OCI-LY7 (cell line): ENCODE data around the gene DCAF11. TPM values are rescaled to one million over a fixed set of nuclear protein-coding genes. Genes with fewer than 3 reads are reported as not detected.

Source experiments
- BruUV-seq: library from RNA; stranded (reverse); fragments of 400-500 nt; replicated peaks from 2 replicates; lab custom pipeline; 2021; lab: Mats Ljungman, UMichigan
- CTCF ChIA-PET: fragments of 300-600 bp; sonication (Branson Sonifier 250); formaldehyde crosslinking; loops from one replicate; lab custom pipeline; 2022; ENCODE audit warnings: antibody characterized with exemption; ENCODE audit not compliant: unreplicated experiment; lab: Charles Lee
- POLR2A ChIA-PET: fragments of 300-600 bp; sonication (Branson Sonifier 250); formaldehyde crosslinking; loops from one replicate; lab custom pipeline; 2022; ENCODE audit warnings: antibody characterized with exemption; lab: Charles Lee
- DNase-seq: peaks from one replicate; pipeline ENCODE4 v3.0.0-alpha.2; 2015; ENCODE audit warnings: low spot score
- H2AFZ ChIP-seq: fragments of 200-600 bp; sonication (generic), shearing (Covaris generic); 2 replicates; pipeline ENCODE4 v1.6.1; 2014; ENCODE audit warnings: mild to moderate bottlenecking, antibody characterized with exemption, low read length, moderate library complexity
- H3K27ac ChIP-seq: fragments of 200-600 bp; sonication (generic); 2 replicates; pipeline ENCODE4 v1.5.1; 2014; ENCODE audit warnings: mixed run types, low read depth, mild to moderate bottlenecking, moderate library complexity, low read length, inconsistent platforms; ENCODE audit not compliant: poor library complexity, severe bottlenecking
- H3K36me3 ChIP-seq: fragments of 200-600 bp; sonication (generic); 2 replicates; pipeline ENCODE4 v1.6.1; 2014; ENCODE audit warnings: mild to moderate bottlenecking, antibody characterized with exemption, low read length, moderate library complexity, mixed read lengths; ENCODE audit not compliant: insufficient read depth
- H3K4me1 ChIP-seq: fragments of 200-600 bp; sonication (generic); 2 replicates; pipeline ENCODE4 v1.5.1; 2014; ENCODE audit warnings: mild to moderate bottlenecking, low read length; ENCODE audit not compliant: insufficient read depth, poor library complexity, severe bottlenecking
- H3K4me2 ChIP-seq: fragments of 200-600 bp; sonication (generic); 2 replicates; pipeline ENCODE4 v1.6.1; 2014; ENCODE audit warnings: mild to moderate bottlenecking, low read length
- H3K4me3 ChIP-seq: fragments of 200-600 bp; sonication (generic); 2 replicates; pipeline ENCODE4 v1.5.1; 2014; ENCODE audit warnings: mild to moderate bottlenecking, low read depth, low read length; ENCODE audit not compliant: poor library complexity, severe bottlenecking
- H3K79me2 ChIP-seq: fragments of 200-600 bp; sonication (generic); 2 replicates; pipeline ENCODE4 v1.6.1; 2016; ENCODE audit warnings: low read depth, mild to moderate bottlenecking, low read length, moderate library complexity, mixed read lengths; ENCODE audit not compliant: insufficient read depth
- H3K9me2 ChIP-seq: fragments of 200-600 bp; sonication (generic); 2 replicates; pipeline ENCODE4 v1.6.1; 2016; ENCODE audit warnings: mild to moderate bottlenecking, low read length, mixed read lengths; ENCODE audit not compliant: insufficient read depth
- H3K9me3 ChIP-seq: fragments of 200-600 bp; sonication (generic); 2 replicates; pipeline ENCODE4 v1.6.1; 2014; ENCODE audit warnings: mild to moderate bottlenecking, mixed run types, low read length, mixed read lengths
- H4K20me1 ChIP-seq: fragments of 200-600 bp; sonication (generic); 2 replicates; pipeline ENCODE4 v1.6.1; 2014; ENCODE audit warnings: mild to moderate bottlenecking, antibody characterized with exemption, low read length, moderate library complexity, mixed read lengths; ENCODE audit not compliant: insufficient read depth
- EZH2phosphoT487 ChIP-seq: fragments of 200-600 bp; sonication (generic); IDR thresholded peaks from 2 replicates; pipeline ENCODE4 v1.6.1; 2018; ENCODE audit warnings: low read depth, borderline replicate concordance, mild to moderate bottlenecking, mixed run types, antibody characterized with exemption, low read length, moderate library complexity, mixed read lengths
- intact Hi-C: fragments of 100-400 bp; cut with micrococcal nuclease; formaldehyde crosslinking; loops from one replicate; pipeline ENCODE4 v1.10.0; 2022; ENCODE audit not compliant: unreplicated experiment
- total RNA-seq, 2 experiments: library from RNA; depleted of rRNA in 1 of 2; stranded (reverse); fragments of >200 nt in 1 of 2; shearing (Covaris generic) in 1 of 2; gene quantifications; 2 replicates each; pipeline ENCODE4 v1.2.3, GENCODE V29; 2014 to 2022
- TF ChIP-seq, protein P1 (sequence below): fragments of 200-600 bp; sonication (generic); conservative IDR thresholded peaks from 2 replicates; pipeline ENCODE4 v1.5.1; 2014; ENCODE audit warnings: mild to moderate bottlenecking, antibody characterized with exemption, low read length, moderate library complexity, mixed read lengths

Gene DCAF11
- total RNA-seq, 2 experiments from 2014 or later = 63.6 to 75.5 TPM

DNA sequence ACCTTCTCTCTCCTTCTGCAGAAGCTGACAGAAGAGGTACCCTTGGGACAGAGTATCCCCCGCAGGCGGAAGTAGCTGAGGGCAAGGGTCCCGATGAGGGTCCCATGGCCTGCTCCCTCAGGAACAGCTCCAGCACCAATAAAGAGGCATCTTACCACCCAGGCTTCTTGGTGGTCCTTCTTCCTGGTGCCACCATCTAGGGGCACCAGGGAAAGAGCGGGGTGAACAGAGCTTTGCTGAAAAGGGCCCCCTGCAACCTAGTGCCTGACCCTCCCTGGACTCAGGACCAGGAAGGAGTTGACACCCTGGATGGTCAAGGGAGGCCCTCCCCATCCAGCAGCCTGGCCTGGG lies 45.9 kb downstream of the DCAF11 start:
- intact Hi-C loops = loop anchor here (2.0 kb wide), 1 partner anchor 28 kb away; the partner anchor contains the start of gene IPO4
- no peak overlapping the region for H3K4me2 ChIP-seq
- POLR2A ChIA-PET = interaction anchor here (0.9 to 2.7 kb wide), 6 partner anchors 12 to 71 kb away, joined by 3 to 15 read pairs (median 3); partner anchors contain the start of genes DCAF11, IPO4, PSME2 and RNF31
- peaks cover 69% of the 10 kb centered on the region for H3K36me3 ChIP-seq
- H3K4me1 ChIP-seq = peaks cover 16% of the 10 kb centered on the region
- H3K9me3 ChIP-seq = no peaks in the 10 kb centered on the region
- no TSS peak for BruUV-seq
- no peak overlapping the region for H2AFZ ChIP-seq
- CTCF ChIA-PET = interaction anchor here (1.0 to 2.1 kb wide), 6 partner anchors 12 to 66 kb away, joined by 3 to 8 read pairs (median 4); partner anchors contain the start of genes CHMP4A, DCAF11, EMC9 and NRL
- H4K20me1 ChIP-seq = no peaks in the 10 kb centered on the region
- H3K27ac ChIP-seq = peak overlapping the region; percentile 15
- H3K9me2 ChIP-seq = no peaks in the 10 kb centered on the region
- no peak overlapping the region for H3K4me3 ChIP-seq
- DNase-seq = no peak
- no peak for TF ChIP-seq EZH2phosphoT487
- peaks cover 7% of the 10 kb centered on the region; the same call in 1 of the 2 replicates for H3K79me2 ChIP-seq

DNA sequence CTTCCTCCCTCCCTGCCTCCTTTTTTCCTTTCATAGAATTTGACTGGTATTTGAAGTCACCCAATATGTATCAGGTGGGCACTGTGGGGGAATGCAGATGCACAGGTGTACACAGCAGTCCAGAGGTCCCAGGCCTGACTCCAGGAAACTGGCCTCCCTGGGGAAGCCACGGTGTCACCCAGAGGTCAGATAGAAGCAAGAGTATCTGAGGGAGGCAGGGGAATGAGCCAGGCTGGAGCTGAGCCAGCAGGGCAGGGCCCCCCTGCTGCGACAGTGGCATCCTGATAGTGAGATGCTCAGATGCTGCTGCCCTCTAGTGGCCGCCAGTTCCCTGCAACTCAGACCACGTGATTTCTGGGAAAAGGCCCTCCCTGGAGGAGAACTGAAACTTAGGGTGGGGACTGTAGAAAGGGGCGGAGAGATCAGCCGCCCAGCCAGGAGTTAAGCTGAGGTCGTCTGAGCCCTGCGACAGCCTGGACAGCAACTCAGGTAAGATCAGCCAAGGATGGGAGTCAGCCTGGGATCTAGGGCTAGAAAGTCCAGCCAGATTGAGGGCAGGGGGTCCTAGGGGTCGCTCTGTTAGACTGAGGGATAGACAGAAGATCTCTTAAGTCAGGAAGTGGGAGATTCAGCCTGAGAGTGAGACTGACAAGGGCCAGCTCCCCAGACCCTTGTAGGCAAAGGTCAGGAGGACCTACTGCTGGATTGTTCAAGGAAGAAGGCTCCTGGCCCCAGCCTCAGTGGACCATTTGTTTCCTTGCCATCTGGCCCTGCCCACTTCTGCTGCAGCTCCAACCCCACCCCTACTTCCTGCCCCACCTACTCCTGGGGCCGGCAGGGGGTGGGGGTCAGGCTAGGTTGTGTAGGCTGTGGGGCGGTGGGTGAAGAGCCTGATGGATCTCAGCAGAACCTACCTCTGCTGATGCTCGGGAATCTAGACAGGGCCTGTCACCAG lies 46.5 kb downstream of the DCAF11 start, which contains the start of gene IRF9:
Gene IRF9 (plus strand): TSS at position 416 of the 955 bp plus-strand sequence. CDS start 880 bp downstream, outside the sequence.
- DNase-seq = peak; percentile 95
- TF ChIP-seq EZH2phosphoT487 = no peak
- TF ChIP-seq, protein P1, sequence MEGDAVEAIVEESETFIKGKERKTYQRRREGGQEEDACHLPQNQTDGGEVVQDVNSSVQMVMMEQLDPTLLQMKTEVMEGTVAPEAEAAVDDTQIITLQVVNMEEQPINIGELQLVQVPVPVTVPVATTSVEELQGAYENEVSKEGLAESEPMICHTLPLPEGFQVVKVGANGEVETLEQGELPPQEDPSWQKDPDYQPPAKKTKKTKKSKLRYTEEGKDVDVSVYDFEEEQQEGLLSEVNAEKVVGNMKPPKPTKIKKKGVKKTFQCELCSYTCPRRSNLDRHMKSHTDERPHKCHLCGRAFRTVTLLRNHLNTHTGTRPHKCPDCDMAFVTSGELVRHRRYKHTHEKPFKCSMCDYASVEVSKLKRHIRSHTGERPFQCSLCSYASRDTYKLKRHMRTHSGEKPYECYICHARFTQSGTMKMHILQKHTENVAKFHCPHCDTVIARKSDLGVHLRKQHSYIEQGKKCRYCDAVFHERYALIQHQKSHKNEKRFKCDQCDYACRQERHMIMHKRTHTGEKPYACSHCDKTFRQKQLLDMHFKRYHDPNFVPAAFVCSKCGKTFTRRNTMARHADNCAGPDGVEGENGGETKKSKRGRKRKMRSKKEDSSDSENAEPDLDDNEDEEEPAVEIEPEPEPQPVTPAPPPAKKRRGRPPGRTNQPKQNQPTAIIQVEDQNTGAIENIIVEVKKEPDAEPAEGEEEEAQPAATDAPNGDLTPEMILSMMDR = peak; percentile 95
- CTCF ChIA-PET = interaction anchor here (0.7 to 2.1 kb wide), 10 partner anchors 10 to 67 kb away, joined by 3 to 8 read pairs (median 4); partner anchors contain the start of genes CHMP4A, DCAF11, EMC9 and NRL
- Histone ChIP-seq H3K36me3 (peaks cover 70% of the 10 kb centered on the region), H3K4me3 (peak within 1 kb of the TSS; percentile 70), H3K9me3 (no peaks in the 10 kb centered on the region), H2AFZ (no peak within 1 kb of the TSS; the same call in 1 of the 2 replicates), H3K27ac (peak within 1 kb of the TSS; percentile 68), H3K4me2 (peak within 1 kb of the TSS; percentile 83), H3K79me2 (peaks cover 7% of the 10 kb centered on the region; the same call in 1 of the 2 replicates), H3K9me2 (no peaks in the 10 kb centered on the region), H4K20me1 (no peaks in the 10 kb centered on the region), H3K4me1 (peaks cover 16% of the 10 kb centered on the region)
- BruUV-seq = TSS peak; percentile 45
- POLR2A ChIA-PET = interaction anchor here (0.6 to 2.7 kb wide), 13 partner anchors 13 to 212 kb away, joined by 3 to 15 read pairs (median 3); partner anchors contain the start of genes DCAF11, EMC9, IPO4 and PCK2
- intact Hi-C loops = loop anchor here (1.0 to 2.0 kb wide), 7 partner anchors 14 to 147 kb away; partner anchors contain the start of genes DCAF11, EMC9, IPO4 and NRL

DNA sequence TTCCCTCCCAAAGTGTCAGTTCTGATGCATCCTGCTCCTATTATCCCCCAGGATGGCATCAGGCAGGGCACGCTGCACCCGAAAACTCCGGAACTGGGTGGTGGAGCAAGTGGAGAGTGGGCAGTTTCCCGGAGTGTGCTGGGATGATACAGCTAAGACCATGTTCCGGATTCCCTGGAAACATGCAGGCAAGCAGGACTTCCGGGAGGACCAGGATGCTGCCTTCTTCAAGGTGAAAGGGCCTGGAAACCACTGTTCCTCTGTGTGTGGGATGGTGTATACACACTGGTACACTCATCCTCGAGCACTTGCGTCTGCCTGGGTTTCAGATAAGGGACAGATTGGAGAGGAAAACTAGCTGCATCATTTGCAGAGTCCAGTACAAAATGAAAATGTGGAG lies 47.5 kb downstream of the DCAF11 start:
- peaks cover 7% of the 10 kb centered on the region; the same call in 1 of the 2 replicates for H3K79me2 ChIP-seq
- intact Hi-C loops = no loop called here
- no TSS peak for BruUV-seq
- H3K9me2 ChIP-seq = no peaks in the 10 kb centered on the region
- CTCF ChIA-PET = interaction anchor here (1.6 to 2.1 kb wide), 2 partner anchors 54 to 68 kb away, joined by 4 to 8 read pairs; partner anchors contain the start of gene PCK2
- no peaks in the 10 kb centered on the region for H4K20me1 ChIP-seq
- H3K4me3 ChIP-seq = peak overlapping the region; percentile 70
- H3K4me2 ChIP-seq = peak overlapping the region; percentile 83
- peaks cover 66% of the 10 kb centered on the region for H3K36me3 ChIP-seq
- H3K4me1 ChIP-seq = peaks cover 16% of the 10 kb centered on the region
- peak overlapping the region; percentile 68 for H3K27ac ChIP-seq
- POLR2A ChIA-PET = interaction anchor here (1.0 to 2.7 kb wide), 4 partner anchors 15 to 52 kb away, joined by 3 to 15 read pairs (median 4); partner anchors contain the start of genes PSME2 and RNF31
- H3K9me3 ChIP-seq = no peaks in the 10 kb centered on the region
- DNase-seq = no peak
- no peak overlapping the region for H2AFZ ChIP-seq
- no peak for TF ChIP-seq EZH2phosphoT487
- TF ChIP-seq, protein P1 = no peak
